GM12801 (cell line): ENCODE measurements around the gene PCMT1.

ENCODE experiments used
- CTCF ChIP-seq: IDR thresholded peaks from one replicate; pipeline ENCODE4 v1.5.1; 2011; ENCODE audit warnings: control low read depth; ENCODE audit not compliant: insufficient read length; ENCODE audit errors: extremely low read depth

Gene PCMT1

GRCh38 chr6:149771925-149772324 is 22.4 kb downstream of the PCMT1 start:
- no peak for TF ChIP-seq CTCF

GRCh38 chr6:149777624-149778023 is 28.1 kb downstream of the PCMT1 start:
- TF ChIP-seq CTCF, result no peak

- no peak for TF ChIP-seq CTCF
Measured at GRCh38 chr6:149779644-149779963, 30.1 kb downstream of the PCMT1 start.

GRCh38 chr6:149781715-149782114 is 32.2 kb downstream of the PCMT1 start:
- TF ChIP-seq CTCF, result no peak

GRCh38 chr6:149782337-149782736 is 32.8 kb downstream of the PCMT1 start:
- no peak for TF ChIP-seq CTCF

GRCh38 chr6:149783551-149783950 is 34.0 kb downstream of the PCMT1 start:
- no peak for TF ChIP-seq CTCF

GRCh38 chr6:149806127-149806526 is 56.6 kb downstream of the PCMT1 start:
- no peak for TF ChIP-seq CTCF

- TF ChIP-seq CTCF, result no peak
Measured at GRCh38 chr6:149809798-149810197, 60.3 kb downstream of the PCMT1 start.
